Measurements from ENCODE around the gene NOC2L. TPM values are rescaled to one million over a fixed set of nuclear protein-coding genes. Genes with fewer than 3 reads are reported as not detected.

Gene NOC2L
- total RNA-seq, 1 donor from 2014 or later, result 73.9 TPM

DNA sequence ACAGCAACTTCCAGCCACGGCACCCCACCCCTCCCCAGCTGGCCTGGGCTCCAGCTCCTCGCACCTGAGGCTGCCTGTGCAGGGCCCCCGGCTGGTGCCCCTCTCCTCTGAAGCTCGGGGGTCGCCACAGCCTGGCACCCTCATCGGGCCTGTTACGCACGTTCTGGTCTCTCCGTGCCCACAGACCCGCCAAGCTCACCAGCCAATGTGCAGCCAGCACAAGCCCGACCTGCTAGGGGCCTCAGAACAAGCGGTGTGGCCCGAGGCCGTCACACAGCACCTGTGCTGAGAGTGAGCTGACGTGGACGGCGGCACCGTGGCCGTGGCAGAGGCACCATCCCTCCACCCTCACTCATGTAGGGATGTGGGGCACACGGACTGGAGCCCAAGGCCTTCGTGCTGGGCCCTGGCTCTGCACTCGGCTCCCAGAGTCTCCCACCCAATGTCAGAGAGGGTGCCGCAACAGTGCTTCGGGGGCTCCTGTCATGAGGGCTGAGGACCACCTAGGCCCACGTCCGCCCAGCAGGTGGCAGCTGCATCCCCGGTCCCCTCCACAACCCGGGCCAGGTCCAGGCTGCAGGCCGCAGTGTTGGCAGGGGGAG is 39.7 kb downstream of the NOC2L start:
- no peak for DNase-seq (ENCODE audit: low read depth)
- TF ChIP-seq, protein P1, sequence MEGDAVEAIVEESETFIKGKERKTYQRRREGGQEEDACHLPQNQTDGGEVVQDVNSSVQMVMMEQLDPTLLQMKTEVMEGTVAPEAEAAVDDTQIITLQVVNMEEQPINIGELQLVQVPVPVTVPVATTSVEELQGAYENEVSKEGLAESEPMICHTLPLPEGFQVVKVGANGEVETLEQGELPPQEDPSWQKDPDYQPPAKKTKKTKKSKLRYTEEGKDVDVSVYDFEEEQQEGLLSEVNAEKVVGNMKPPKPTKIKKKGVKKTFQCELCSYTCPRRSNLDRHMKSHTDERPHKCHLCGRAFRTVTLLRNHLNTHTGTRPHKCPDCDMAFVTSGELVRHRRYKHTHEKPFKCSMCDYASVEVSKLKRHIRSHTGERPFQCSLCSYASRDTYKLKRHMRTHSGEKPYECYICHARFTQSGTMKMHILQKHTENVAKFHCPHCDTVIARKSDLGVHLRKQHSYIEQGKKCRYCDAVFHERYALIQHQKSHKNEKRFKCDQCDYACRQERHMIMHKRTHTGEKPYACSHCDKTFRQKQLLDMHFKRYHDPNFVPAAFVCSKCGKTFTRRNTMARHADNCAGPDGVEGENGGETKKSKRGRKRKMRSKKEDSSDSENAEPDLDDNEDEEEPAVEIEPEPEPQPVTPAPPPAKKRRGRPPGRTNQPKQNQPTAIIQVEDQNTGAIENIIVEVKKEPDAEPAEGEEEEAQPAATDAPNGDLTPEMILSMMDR (conservative IDR thresholded peaks at IDR 0.05; ENCODE audit: low read depth, low read length), result no peak
- no peak overlapping the region for H3K4me3 ChIP-seq (ENCODE audit: low read depth, low read length)

DNA sequence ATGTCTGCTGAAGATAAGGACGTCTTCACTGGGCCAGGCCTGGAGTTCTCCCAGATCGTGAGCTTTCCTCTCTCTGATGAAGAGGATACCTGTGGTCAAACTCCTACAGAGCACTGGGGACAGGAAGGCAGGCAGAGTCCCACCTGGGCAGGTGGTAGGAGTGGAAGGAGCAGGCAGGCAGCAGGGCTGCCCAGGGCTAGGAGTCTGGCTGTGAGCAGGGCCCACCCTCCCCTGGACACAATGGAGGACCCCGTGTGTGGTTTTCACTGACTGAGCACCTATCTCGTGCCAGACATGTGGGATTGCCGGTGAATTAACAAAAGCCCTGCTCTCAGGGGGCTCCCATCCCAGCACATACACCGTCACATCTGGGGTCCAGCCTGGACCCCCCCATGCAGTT is 40.2 kb downstream of the NOC2L start:
- TF ChIP-seq, protein P1 (conservative IDR thresholded peaks at IDR 0.05; ENCODE audit: low read depth, low read length), result no peak
- H3K4me3 ChIP-seq (ENCODE audit: low read depth, low read length), result no peak overlapping the region

DNA sequence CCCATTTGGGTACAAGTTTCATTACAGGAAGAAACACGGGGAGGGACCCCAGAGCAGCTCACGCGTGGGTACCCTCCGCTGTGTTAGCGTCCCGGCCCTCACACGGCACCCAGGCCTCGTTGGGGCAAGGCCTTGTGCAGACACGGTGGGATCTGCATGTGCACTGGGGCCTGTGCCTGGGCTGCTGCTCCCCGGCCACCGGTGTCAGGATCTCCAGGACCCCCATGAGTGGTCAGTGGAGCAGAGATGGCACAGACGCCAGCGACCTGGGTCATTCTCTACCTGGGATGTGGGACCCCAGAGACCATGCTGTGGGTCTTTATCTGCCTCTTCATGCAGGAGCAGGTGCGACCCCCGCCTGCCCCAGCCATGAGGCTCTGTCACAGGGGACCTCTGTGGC is 40.7 kb downstream of the NOC2L start:
- no peak overlapping the region for H3K4me3 ChIP-seq (ENCODE audit: low read depth, low read length)
- TF ChIP-seq, protein P1 (conservative IDR thresholded peaks at IDR 0.05; ENCODE audit: low read depth, low read length), result no peak
- DNase-seq (ENCODE audit: low read depth), result no peak

More for the DNA sequence above, 40.2 kb downstream of the NOC2L start:
- no peak for DNase-seq (ENCODE audit: low read depth)

DNA sequence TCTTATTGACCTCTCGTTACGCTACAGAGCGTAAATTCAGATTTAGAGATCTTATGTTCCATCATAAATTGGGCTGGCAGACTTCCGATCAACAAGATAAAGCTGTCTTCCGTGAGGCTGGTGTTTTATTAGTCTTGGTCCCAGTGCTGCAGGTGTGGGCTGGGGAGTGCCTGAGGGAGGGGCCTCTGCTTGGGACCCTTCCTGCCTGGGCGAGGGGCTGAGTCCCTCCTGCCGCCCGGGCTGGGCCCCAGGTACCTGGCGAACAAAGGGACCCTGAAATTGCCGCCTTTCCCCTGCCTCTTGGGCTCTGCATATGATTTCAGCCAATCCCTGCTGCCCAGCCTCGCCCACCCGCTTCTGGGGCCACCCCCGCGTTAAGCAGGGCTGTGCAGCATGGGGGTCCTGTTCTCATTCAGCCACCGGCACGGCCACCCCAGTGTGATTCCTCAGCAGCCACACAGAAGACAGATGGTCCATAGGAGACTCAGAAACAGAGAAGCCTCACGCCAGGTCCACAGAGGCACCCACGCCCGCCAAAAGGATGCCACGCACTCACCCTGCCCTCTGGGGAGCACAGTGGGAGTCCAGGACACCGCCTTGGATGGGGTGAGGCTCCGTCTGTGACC is 41.5 kb downstream of the NOC2L start:
- TF ChIP-seq, protein P1 (conservative IDR thresholded peaks at IDR 0.05; ENCODE audit: low read depth, low read length), result no peak
- no peak for DNase-seq (ENCODE audit: low read depth)
- H3K4me3 ChIP-seq (ENCODE audit: low read depth, low read length), result no peak overlapping the region

DNA sequence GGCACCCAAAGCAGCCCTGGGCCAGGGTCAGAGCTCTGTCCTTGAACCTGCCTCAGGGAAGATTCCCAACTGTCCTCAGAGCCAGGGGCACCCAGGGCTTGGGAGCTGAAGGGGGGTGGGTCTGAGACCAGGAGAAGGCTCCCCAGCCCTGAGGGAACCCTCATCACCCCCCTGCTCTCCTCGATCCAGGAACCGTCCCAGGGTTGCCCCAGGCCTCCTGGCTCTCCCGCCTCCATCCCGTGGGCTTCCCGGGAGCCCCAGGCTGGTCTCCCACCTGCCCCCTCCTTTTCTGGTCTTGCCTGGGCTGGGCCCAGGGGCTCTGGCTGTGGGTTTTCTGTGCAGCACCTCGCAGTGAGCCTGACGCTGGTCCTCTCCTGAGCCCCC is 42.0 kb downstream of the NOC2L start:
- H3K4me3 ChIP-seq (ENCODE audit: low read depth, low read length), result no peak overlapping the region
- no peak for DNase-seq (ENCODE audit: low read depth)
- TF ChIP-seq, protein P1 (conservative IDR thresholded peaks at IDR 0.05; ENCODE audit: low read depth, low read length), result no peak

DNA sequence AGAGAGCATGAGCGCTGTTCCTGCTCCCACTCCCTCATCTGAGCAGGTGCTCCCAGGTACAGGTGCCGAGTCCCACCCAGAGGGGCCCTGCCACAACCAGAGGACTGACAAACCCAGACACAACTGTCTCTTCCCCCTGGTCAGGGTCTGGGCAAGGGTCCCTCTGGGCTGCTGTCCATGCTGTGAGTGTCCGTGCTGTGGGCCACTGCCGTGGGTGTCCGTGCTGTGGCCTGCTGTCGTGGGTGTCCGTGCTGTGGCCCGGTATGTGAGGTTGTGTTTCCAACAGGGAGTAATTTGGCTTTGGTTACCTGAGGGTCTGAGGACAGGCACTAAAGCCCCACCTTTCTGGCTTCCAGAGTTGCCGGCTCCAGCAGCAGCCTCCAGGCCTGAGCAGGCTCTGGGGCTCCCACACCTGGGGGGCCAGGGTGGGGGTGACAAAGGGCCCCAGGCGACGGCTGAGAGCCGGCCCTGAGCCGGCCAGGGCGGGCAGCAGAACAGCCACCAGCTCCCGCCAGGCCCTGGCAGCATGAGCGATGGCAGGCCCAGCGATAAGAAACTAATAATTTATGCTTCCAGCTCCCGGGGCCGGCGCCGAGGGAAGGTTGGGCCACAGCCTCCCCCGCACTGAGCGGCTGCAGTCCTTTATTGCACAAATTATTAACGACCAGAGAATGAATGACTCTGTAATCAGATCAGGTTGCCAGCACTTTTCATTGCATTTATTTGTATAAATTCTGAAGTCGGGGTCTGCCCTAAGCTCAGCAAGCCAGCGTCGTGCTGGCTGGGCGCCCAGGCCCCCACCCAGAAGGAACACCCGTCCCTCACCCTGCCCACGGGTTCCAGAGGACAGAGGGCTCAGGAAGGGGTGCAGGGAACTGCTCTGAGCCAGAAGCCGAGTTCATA is 42.6 kb downstream of the NOC2L start:
- DNase-seq (ENCODE audit: low read depth), result no peak
- H3K4me3 ChIP-seq (ENCODE audit: low read depth, low read length), result no peak overlapping the region
- TF ChIP-seq, protein P1 (conservative IDR thresholded peaks at IDR 0.05; ENCODE audit: low read depth, low read length), result no peak

Measured in epithelial cell of proximal tubule (primary cell).